ENCODE results near the gene PTPN7. TPM values are rescaled to one million over a fixed set of nuclear protein-coding genes. Genes with fewer than 3 reads are reported as not detected.

PTPN7 gene
- total RNA-seq, 2 experiments from 2014 or later, result 67.5 to 83.1 TPM

DNA sequence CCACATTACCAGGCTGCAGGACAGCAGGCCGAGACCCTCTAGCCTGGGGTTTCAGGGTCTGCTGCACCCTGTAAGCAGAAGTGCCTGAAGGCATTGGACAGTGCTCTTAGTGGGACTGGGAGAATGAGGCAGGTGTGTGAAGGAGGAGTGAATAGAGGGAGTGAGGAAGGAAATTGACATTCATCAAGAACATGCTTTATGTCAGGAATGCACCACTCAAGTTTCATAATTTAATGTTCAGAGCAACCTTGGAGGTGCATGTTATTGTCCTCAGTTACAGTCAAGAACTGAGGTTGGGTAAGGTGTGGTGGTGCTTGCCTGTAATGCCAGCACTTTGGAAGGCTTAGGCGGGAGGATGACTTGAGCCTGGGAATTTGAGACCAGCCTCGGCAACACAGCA is 49.4 kb downstream of the PTPN7 start:
- H3K9me3 ChIP-seq (ENCODE audit: low read length), result no peaks in the 10 kb centered on the region
- intact Hi-C loops (cut with micrococcal nuclease; ENCODE audit: unreplicated experiment), result loop anchor here (10.0 kb wide), 1 partner anchor 216 kb away; no protein-coding TSS in a partner anchor
- no peaks in the 10 kb centered on the region for H3K79me2 ChIP-seq (ENCODE audit: insufficient read depth, low read depth, low read length)
- H3K4me1 ChIP-seq (ENCODE audit: insufficient read depth, low read length, poor library complexity, severe bottlenecking), result peaks cover 14% of the 10 kb centered on the region
- no peaks in the 10 kb centered on the region for H4K20me1 ChIP-seq (ENCODE audit: insufficient read depth, low read length)
- no peak overlapping the region for H3K4me2 ChIP-seq (ENCODE audit: low read length)
- DNase-seq (ENCODE audit: low spot score), result no peak
- BruUV-seq (replicated peaks), result no TSS peak
- no peak overlapping the region for H3K4me3 ChIP-seq (ENCODE audit: low read depth, low read length, poor library complexity, severe bottlenecking)
- ChIA-PET POLR2A (no interaction called here), CTCF (ENCODE audit: unreplicated experiment) (no interaction called here)
- H3K9me2 ChIP-seq (ENCODE audit: insufficient read depth, low read length), result no peaks in the 10 kb centered on the region
- no peak overlapping the region for H2AFZ ChIP-seq (ENCODE audit: low read length)
- H3K27ac ChIP-seq (ENCODE audit: low read depth, low read length, poor library complexity, severe bottlenecking), result no peak overlapping the region
- no peaks in the 10 kb centered on the region for H3K36me3 ChIP-seq (ENCODE audit: insufficient read depth, low read length)
- TF ChIP-seq, protein P1, sequence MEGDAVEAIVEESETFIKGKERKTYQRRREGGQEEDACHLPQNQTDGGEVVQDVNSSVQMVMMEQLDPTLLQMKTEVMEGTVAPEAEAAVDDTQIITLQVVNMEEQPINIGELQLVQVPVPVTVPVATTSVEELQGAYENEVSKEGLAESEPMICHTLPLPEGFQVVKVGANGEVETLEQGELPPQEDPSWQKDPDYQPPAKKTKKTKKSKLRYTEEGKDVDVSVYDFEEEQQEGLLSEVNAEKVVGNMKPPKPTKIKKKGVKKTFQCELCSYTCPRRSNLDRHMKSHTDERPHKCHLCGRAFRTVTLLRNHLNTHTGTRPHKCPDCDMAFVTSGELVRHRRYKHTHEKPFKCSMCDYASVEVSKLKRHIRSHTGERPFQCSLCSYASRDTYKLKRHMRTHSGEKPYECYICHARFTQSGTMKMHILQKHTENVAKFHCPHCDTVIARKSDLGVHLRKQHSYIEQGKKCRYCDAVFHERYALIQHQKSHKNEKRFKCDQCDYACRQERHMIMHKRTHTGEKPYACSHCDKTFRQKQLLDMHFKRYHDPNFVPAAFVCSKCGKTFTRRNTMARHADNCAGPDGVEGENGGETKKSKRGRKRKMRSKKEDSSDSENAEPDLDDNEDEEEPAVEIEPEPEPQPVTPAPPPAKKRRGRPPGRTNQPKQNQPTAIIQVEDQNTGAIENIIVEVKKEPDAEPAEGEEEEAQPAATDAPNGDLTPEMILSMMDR (conservative IDR thresholded peaks at IDR 0.05; ENCODE audit: low read length), result no peak
- no peak for TF ChIP-seq EZH2phosphoT487 (IDR thresholded peaks at IDR 0.05; ENCODE audit: borderline replicate concordance, low read depth, low read length)

DNA sequence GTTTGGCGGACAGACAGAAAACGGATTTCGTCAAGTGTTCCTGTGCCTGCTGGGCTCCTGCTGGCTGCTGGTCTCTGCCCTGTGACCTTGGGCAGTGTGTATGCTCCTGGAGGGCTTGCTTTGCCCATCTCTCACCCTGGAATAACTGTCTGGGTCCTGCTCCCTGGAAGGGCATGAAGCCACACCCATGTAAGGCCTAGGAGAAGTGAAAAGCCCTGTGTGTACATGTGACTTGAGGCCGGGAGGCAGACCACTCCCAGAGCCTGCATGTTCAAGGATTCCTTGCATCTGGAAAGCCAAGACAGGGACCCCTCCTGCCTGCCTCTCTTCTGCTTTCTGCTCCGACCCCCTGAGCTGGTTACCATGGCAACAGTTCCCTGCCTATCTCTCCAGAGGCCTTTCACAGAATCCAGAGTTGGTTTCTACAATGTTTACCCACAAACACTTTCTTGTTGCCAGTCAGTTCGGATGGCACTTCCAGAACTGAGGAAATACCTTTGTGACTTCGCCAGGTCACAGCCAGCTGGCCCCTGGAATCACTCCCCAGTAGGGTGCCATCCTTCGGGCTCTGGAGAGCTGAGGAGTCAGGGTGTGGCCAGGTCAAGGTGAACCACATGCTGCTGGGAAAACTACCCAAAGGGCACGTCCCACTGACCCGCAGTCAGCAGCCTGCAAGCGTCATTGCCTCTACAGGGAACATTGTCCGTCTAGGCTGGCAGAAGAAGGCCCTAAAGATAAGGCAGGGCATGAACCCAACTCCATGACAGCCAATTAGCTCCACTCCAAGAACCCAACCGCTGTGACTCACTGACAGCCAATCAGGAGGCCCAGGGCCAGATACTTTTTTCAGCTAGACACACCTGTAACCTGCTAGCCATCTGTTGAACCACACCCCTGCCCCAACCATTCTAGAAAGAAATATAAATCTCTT is 52.3 kb downstream of the PTPN7 start:
- Histone ChIP-seq H3K9me3 (ENCODE audit: low read length) (no peaks in the 10 kb centered on the region), H3K4me2 (ENCODE audit: low read length) (no peak overlapping the region), H3K36me3 (ENCODE audit: insufficient read depth, low read length) (no peaks in the 10 kb centered on the region), H3K27ac (ENCODE audit: low read depth, low read length, poor library complexity, severe bottlenecking) (no peak overlapping the region), H3K4me1 (ENCODE audit: insufficient read depth, low read length, poor library complexity, severe bottlenecking) (peaks cover under 1% of the 10 kb centered on the region), H3K79me2 (ENCODE audit: insufficient read depth, low read depth, low read length) (no peaks in the 10 kb centered on the region), H3K4me3 (ENCODE audit: low read depth, low read length, poor library complexity, severe bottlenecking) (no peak overlapping the region), H4K20me1 (ENCODE audit: insufficient read depth, low read length) (no peaks in the 10 kb centered on the region), H2AFZ (ENCODE audit: low read length) (no peak overlapping the region), H3K9me2 (ENCODE audit: insufficient read depth, low read length) (no peaks in the 10 kb centered on the region)
- TF ChIP-seq, protein P1 (conservative IDR thresholded peaks at IDR 0.05; ENCODE audit: low read length), result no peak
- no peak for TF ChIP-seq EZH2phosphoT487 (IDR thresholded peaks at IDR 0.05; ENCODE audit: borderline replicate concordance, low read depth, low read length)
- no peak for DNase-seq (ENCODE audit: low spot score)
- POLR2A ChIA-PET, result no interaction called here
- BruUV-seq (replicated peaks), result no TSS peak
- CTCF ChIA-PET (ENCODE audit: unreplicated experiment), result no interaction called here
- intact Hi-C loops (cut with micrococcal nuclease; ENCODE audit: unreplicated experiment), result no loop called here

DNA sequence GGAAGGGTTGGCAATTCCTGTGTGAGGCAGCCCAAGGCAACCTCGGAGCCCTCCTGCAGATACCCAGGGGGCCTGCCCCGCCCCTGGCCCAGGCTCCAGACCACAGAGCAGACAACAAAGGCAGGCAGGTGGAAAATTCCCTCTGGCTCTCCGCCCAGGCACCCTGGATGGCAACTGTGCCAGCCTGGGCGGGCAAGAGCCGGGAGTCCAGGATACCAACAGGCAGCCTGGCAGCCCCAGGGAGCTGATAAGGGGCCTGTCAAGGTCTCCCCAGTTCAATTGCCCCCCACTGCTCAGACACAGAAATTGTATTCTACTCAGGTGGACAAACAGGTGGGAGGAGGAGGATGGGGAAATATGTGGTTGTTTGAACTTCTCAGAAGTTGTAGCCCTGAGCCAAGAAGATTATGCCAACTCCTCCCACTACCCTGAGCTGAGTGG is 53.1 kb downstream of the PTPN7 start:
- intact Hi-C loops (cut with micrococcal nuclease; ENCODE audit: unreplicated experiment), result no loop called here
- Histone ChIP-seq H3K4me2 (ENCODE audit: low read length) (no peak overlapping the region), H2AFZ (ENCODE audit: low read length) (no peak overlapping the region), H3K4me3 (ENCODE audit: low read depth, low read length, poor library complexity, severe bottlenecking) (no peak overlapping the region), H3K27ac (ENCODE audit: low read depth, low read length, poor library complexity, severe bottlenecking) (no peak overlapping the region), H3K4me1 (ENCODE audit: insufficient read depth, low read length, poor library complexity, severe bottlenecking) (no peaks in the 10 kb centered on the region), H3K9me3 (ENCODE audit: low read length) (no peaks in the 10 kb centered on the region), H3K79me2 (ENCODE audit: insufficient read depth, low read depth, low read length) (no peaks in the 10 kb centered on the region), H3K9me2 (ENCODE audit: insufficient read depth, low read length) (no peaks in the 10 kb centered on the region), H3K36me3 (ENCODE audit: insufficient read depth, low read length) (no peaks in the 10 kb centered on the region), H4K20me1 (ENCODE audit: insufficient read depth, low read length) (no peaks in the 10 kb centered on the region)
- POLR2A ChIA-PET, result no interaction called here
- CTCF ChIA-PET (ENCODE audit: unreplicated experiment), result no interaction called here
- no peak for DNase-seq (ENCODE audit: low spot score)
- no TSS peak for BruUV-seq (replicated peaks)
- TF ChIP-seq, protein P1 (conservative IDR thresholded peaks at IDR 0.05; ENCODE audit: low read length), result no peak
- TF ChIP-seq EZH2phosphoT487 (IDR thresholded peaks at IDR 0.05; ENCODE audit: borderline replicate concordance, low read depth, low read length), result no peak

Data from OCI-LY7 (cell line).